NCI-H526 (cell line): ENCODE data around the gene FARS2.

Source experiments
- DNase-seq, 2 experiments: peaks; one replicate each; lab custom pipeline; 2025; lab: John Stamatoyannopoulos, UW

FARS2 gene

DNA sequence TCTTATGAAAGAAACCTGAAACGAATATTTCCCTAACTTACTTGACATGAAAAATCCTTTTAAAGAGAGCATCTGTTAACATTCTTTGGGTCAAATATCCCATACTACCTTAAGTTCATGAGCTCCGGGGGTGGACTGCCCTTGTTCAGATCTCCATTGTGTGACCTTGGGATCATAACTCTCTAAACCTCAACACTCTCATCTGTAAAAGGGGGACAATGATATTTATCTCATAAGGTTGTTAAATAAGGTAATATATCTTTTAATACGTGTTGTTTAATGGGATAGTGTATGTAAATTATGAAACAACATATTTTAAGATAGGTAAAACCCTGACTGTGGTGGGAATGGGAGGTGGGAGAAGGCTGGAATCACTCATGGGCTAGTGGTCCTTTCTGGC, 326.3 kb downstream of the FARS2 start:
- no peak for DNase-seq

DNA sequence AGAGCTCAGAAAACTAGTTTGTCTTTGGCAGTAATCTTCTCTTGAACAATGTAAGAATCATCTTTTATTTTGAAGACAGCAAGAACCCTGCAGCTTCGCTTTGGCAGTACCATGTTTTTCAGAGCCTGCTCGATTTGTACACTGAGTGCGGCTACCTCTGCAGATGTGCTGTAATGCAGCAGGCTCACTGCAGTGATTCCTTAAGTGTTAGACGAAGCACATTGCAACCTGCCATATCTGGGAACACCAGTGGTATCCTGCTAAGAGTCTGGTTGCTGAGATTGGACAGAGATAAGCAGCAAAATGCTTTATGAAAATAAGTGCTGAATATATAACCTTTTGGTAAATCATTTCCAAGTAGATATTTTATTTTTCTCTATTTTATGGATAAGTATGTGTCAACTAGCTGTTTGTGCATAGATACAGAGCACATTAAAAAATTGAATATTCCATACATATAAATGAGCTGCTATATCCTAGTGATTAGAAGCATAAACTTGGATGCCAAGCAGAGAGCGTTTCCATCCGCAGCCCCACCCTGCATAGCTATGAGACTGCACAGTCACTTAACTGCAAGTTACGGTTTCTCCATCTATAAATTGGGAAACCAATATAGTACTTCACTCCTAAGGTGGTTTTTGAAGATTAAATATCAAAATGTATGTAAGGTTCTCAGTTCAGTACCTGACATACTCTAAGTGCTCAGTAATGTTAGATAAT, 328.3 kb downstream of the FARS2 start:
- DNase-seq: no peak

DNA sequence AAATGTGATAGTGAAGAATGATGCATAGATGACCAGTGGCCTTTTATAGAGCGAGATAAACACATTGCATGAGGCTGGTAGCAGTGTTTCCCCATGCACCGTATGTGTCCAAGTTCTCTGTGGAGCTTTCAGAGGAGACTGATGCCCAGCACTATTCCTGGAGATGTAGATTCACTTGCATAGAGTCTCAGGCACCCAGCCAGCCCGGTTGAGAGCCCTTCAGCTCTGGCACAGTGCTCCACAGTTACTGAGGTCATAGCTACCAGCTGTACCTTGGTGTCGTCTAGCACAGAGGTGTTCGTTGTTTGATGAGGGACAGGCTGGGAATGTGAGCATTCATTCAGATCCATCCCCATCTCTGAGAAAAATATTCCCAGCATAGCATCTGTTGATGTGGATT, 328.9 kb downstream of the FARS2 start:
- DNase-seq: no peak

DNA sequence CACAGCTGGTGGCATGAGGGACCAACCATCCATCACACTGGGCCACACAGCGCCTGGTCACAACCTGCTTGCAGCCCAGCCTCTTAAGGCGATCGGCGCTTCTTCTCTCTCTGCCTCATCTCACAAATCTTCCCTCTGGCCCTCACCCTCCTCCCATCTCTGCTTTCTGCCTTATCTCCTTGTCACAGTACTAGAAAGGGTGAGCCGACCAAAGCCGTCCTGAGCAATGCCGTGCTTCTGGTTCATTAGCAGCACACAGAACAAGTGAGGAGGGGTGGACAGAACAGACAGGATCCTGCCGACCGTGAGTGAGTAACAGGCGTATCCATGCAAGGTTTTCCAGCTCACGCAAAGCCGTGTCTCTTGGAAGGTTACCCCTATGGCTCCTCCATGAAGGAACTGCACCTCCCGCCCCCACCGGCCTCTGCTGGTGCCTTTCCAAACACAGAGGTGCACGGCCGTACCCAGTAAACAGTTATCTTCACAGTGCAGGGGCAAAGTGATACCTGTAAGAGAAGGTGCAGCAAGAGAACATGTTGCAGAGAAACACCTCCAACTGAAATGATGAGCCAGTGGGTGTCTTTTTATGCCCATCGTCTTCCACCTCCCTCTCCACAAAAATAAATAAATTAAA, 331.7 kb downstream of the FARS2 start:
- no peak for DNase-seq

DNA sequence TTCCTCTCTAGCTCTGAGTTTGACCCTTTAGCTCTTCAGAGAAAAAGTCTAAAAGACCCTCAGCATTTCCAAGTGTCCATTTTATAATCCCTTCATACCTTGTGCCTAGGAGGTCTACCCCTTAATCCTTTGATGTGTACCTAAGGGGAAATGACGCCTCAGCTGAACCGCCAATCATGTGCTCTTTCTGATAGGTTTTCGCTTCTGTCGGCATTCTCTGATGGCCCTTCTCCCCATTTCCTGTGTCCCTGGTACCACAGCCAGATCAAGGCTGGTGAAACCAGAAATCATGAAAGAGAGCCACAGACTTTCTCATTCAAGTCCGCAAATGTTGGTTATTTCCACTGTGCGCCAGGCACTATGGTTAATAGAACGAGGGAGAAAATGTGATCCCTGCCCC, 333.9 kb downstream of the FARS2 start:
- DNase-seq: no peak

DNA sequence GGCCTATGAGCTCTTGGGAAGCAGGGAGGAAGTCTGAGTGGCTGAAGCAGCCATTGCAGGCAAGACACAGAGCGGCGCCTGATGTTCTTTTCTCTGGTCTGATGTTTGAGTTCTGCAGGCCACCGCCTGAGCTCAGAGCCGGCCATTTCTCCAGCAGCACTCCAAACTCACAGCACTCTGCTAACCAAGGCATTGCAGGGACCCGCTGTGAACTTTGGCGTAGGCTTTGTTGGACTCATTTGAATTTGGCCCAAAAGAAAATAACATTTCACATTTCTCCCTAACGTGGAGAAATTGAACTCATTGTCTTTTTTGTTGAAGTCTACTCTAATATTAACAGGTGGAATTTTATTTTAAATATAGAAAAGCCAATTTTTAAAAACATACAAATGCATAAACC, 336.1 kb downstream of the FARS2 start:
- no peak for DNase-seq

DNA sequence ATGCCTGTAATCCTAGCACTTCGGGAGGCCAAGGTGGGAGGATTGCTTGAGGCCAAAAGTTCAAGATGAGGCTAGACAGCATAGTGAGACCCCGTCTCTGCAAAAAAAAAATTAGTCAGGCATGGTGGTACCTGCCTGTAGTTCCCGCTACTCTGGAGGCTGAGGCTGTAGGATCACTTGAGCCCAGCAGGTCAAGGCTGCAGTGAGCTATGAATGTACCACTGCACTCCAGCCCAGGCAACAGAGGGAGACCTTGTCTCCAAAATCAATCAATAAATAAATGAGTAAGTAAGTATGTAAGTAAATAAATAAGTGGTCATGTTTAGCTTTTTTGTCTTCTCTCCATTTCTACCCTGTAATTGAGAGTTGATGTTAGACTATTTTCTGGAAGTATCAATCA, 336.8 kb downstream of the FARS2 start:
- no peak for DNase-seq

DNA sequence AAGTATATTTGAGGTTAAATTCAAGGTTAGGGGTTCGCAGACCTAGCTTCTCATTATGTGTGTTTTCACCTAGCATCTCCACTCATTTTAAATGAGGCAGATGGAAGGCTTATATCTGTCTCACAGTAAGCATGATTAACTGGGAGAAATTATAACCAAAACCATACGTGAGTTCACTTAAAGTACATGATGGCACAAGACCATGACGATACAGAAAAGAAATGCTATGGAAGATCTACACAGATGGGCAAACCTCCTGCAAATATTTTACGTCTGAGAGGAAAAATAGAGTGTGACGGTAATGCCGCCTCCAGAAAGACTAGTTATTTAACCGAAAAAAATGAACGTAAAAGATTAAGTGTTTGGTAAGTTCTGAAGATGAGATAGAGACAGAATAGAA, 337.8 kb downstream of the FARS2 start:
- DNase-seq: no peak

DNA sequence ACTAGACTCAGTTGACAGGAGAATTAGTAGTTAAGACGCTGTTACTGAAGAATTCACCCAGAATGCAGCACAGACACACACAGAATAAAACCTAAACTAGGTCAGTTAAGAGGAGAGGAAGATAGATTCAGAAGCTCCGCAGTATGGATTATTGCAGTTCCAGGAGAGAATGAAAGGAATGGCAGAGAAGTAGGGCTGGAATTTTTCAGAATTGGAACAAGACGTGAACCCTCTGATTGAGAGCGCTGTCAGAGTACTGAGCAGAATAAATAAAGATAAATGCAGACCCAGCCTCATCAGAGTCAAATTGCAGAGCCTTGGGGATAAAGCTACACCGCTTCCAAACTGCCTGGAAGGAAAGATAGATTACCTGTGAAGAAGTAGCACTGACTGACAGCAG, 344.6 kb downstream of the FARS2 start:
- DNase-seq: no peak

DNA sequence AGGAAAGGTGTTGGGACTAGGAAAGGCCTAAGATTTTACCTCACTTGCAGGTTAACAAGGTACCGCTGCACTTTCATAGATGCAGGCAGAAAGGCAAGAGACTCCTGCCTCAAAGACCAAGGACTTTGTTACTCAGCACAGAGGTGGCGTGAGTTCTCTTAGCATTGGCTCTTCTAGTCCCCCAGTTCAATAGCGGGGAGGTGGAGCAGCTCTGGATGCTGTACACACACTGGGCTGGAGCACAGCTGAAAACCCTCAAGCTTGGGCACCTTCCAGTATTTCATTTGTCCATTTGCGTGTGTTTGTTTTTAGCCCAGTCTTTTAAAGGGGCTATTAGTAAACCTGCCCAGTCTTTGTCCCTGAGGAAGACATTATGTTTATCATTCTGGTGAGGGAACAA, 345.2 kb downstream of the FARS2 start:
- no peak for DNase-seq

DNA sequence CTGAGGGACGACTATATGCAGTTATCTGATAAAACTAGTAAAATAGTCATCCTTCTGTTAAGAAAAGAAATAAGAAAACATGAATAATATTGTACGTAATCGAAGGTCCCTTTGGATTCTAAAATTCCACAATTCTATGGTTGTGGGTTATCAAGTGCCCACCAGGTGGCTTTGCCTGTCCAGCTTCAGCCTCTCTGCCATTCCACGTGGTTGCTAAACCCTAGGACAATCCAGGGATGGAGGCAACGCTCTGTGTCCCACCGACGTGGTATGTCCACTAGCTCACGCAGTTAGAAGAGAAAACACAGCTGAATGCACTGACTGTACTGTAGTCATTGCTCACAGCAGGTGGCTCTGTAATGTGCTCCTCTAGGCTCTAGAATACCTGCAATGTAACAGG, 349.3 kb downstream of the FARS2 start:
- no peak for DNase-seq

DNA sequence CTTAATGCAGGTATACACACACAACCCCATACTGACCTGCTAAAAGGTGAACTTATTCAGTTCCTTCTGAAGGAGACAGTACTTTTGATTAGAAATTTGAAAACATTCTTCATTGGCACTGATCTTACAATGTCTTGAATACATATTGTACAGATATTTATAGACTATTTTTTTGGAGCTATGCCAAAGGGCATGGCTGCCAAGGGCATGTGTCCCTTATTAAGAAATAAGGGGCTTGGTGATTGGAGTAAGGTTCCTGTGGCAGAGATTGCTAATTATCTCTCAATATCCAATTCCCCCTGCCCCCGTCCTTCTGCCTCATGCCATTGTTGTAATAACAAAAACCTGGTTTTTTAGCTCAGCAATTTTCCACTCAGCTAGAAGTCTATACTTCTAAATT, 355.9 kb downstream of the FARS2 start:
- no peak for DNase-seq

DNA sequence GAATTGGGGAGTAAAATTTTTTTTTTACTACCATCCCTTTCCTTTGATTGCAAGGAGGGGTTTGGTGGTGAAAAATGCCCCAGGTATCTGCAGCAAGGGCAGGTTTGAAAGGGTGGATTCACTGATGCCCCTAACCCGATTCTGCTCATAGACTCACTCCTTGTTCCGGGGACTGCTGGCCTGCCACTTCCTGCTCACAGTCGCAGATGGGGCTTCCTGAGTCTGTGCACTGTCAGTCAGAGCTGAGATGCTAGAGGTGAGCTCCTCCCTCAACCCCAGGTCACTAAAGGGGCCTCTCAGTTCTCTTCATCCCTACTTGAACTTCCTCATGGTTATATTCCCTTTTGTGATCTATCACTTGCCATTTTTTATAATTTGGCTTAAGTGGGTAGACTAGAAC, 357.9 kb downstream of the FARS2 start:
- no peak for DNase-seq

DNA sequence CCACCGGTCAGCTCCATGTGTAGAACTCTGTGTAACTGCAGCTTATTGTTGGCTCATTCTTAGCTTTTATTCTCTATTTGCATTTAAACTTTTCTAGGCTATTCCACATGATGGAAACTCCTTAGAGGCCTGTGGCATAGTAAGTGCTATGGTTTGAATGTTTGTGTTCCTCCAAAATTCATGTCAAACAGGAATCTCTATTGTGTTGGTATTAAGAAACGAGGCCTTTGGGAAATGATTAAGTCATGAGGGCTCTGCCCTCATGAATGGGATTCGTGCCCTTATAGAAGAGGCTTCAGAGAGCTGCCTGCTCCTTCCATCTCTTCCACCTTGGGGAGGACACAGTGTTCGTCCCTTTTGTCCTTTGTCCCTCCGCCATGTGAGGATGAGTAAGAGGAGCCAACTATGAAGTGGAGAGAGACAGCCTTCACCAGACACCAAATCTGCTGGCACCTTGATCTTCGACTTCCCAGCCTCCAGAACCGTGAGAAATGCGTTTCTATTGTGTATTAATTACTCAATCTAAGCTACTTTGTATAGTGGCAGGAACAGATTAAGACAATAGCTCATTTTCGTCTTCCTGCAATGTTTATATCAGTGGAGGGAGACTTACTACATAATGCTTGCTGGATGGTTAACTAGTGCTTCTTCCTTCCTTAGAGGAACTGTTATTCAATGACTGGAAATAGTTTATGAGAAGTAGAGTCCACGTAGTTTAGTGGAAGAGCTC, 361.1 kb downstream of the FARS2 start:
- no peak for DNase-seq

DNA sequence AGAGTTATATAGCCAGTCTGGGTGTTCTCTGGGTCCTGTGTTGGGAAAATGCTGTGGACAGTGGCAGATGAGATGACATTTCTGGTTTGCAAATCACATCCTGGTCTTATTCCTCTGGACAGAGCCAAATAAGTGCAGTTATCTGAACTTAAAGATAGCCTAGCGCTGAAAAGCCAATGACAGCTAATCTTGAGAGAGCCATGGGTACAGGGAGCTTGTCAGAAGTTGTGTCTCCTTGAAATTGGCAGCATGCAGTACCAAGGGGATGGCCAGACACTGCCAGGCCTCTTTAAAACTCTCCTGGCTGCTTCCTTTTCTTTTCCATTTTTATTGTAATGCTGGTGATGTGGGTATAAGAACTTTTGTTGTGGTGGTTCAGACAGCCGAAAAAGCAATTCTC, 362.5 kb downstream of the FARS2 start:
- DNase-seq: no peak

DNA sequence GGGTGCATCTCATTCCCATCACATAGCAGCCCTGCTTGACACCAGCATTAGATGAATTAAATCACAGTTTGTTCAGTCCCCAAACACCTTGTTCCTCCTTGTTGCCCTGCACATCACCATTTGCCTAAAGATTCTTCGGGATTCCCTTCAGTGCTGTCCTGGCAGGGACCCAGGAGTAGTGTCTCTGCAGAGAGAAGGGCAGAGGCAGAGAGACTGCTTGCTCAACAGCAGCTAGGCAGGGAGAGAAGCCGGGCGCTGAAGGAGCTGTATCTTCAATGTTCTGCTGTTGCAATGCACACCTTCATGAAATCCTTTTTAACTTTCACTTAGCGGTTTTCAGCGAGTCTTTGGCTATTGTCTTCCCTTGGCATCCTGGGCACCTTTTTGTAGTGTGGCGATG, 362.9 kb downstream of the FARS2 start:
- no peak for DNase-seq

DNA sequence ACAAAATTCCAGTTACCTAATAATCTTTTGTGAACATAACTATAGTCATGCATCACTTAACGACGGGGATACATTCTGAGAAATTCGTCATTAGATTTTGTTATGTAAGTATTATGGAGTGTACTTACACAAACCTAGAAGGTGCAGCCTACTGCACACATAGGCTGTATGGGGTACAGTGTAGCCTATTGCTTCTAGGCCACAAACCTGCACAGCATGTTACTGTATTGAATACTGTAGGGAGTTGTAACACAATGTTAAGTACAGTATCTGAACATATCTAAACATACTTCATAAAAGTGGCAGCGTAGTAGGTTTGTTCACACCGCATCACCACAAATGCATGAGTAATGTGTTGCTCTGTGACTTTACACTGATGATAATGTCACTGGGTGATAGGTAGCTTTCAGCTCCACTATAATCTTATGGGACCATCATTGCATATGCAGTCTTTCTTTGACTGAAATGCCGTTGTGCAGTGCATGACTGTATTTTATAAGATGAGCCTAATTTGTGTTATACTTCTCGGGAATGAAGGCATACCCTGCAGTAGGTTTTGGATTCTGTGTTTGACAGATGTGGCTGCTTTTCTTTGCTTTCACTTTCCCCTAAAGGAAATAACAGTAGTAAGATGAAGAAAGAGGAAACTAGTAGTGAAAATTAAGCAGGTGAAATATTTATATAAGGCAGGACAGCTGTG, 365.6 kb downstream of the FARS2 start:
- no peak for DNase-seq

DNA sequence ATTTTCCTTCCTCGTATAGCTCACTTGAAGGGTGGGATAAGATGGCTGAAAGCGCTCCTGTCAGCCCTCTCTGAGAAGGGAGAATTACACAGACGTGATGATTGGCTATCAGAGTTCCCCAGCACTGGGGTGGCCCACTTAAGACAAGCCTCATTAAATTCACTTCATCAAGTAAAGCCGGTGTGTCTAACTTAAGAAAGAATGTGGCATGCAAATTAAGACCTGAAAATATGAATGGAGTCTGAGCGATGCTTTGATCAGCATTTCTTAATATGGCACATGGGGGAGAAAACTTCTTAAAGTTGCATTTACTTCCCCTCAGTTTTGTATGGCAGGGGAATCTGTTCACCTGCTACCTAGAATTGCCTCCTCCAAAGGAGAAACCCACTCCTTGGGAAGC, 369.3 kb downstream of the FARS2 start:
- DNase-seq: no peak

DNA sequence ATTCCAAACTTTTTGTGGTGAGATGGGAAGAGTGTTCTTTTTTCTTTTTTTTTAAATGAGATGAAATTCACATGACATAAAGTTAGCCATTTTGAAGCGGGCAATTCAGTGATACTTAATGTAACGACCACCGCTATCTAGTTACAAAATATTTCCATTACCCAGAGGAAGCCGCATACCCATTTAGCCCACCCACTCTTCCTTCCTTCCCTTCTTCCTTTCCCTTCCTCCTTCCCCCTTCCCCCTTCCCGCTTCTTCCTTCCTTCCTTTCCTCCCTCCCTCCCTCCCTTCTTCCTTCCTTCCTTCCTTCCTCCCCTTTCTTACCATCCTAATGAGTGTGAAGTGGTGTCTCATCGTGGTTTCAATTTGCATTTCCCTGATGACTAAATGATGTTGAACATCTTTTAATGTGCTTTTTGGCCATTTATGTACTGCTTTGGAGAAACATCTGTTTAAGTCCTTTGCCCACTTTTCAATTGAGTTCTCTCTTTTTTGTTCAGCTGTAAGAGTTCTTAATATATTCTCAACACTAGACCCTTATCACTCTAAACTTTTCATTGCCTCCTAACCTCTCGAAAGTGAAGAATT, 371.1 kb downstream of the FARS2 start:
- DNase-seq: no peak

DNA sequence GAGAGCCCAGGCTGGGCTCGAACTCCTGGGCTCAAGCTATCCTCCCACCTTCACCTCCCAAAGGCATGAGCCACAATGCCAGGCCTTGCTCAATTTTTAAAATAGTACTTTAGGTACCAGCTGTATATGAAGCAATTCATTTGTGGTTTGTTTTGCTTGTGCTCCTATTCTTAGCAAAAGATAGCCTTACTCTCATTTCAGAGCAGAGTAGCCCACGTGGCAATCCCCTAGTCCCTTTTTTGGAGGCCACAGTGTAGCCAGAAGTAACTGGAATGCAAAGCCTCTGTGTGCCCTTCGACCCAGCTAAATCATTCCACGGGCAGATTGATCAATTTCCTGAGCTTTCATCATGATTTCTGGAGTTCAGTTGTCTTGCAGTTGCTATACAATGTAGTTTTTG, 373.2 kb downstream of the FARS2 start:
- DNase-seq: no peak

DNA sequence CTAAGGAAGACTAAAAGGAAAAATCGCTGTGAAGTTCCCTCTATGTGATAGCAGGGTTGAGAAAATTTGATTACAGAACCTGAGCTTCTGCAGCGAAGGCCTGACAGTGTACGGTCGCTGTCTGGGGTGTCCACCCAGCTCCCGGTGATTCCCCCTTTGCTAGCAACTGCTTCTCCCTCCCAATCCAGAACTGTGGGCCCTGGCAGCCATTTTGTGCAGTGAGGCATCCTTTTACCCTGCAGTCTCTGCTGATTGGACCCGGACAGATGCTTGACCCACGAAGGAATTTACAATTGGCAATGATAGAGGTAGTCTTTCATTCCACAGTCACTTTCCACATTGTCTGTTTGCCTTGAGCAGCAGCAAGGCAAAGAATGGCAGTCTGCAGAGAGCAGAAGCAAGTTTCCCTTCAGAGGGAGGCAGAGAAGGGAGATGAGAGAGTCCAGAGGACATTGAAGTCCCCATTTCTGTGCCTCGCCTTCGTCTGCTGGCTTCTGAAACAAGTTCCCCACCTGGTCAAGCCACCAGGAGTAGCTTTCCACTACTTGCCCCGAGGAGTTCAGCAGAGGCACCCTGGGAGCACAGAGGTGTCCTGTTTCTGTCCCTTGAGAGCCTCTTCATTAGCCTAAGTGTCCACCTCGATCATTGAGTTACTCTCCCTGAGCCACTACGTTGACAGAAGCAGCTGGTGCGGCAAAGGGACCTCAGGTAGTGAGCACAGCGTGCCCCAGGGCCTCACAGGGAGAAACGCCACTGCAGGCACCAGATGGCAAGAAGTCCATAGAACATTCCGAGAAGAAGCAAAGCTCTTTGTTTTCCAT, 375.1 kb downstream of the FARS2 start:
- DNase-seq: peak in 1 of 2 experiments; percentile 53

DNA sequence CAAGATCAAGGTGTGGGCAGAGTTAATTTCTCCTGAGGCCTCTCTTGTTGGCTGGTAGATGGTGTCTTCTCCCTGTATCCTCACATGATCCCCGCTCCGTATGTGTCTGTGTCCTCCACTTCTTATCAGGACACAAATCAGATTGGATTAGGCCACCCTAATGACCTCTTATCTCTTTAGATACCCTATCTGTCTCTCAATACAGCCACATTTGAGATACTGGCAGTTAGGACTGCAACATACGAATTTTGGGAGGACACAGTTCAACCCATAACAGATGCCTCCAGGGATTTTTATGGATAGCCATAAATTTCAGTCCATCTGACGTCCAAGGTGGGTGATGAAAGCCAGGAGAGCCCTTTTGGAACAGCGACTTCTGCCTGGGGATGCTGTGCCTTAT, 376.4 kb downstream of the FARS2 start:
- DNase-seq: no peak
